H9 (cell line): ENCODE measurements around the gene NKAIN2. TPM values are rescaled to one million over a fixed set of nuclear protein-coding genes. Genes with fewer than 3 reads are reported as not detected.
A peak's percentile ranks its signal among the peaks of the same experiment; 100 is the strongest.

Experiments
- DNase-seq: peaks from one replicate; pipeline ENCODE4 v3.0.0-alpha.2; 2017
- H2AFZ ChIP-seq: one replicate; pipeline ENCODE4 v1.6.1; 2013; ENCODE audit warnings: mild to moderate bottlenecking, low read length, control low read depth, moderate library complexity
- H2AK5ac ChIP-seq: 2 replicates; pipeline ENCODE4 v1.6.1; 2013; ENCODE audit warnings: low read length, control low read depth, mixed read lengths; ENCODE audit not compliant: insufficient read length
- H2BK120ac ChIP-seq: one replicate; pipeline ENCODE4 v1.6.1; 2013; ENCODE audit warnings: low read depth, mild to moderate bottlenecking, low read length, control low read depth, inconsistent platforms; ENCODE audit not compliant: poor library complexity, severe bottlenecking
- H2BK12ac ChIP-seq: 2 replicates; pipeline ENCODE4 v1.6.1; 2013; ENCODE audit warnings: low read length, control low read depth, mixed read lengths, low read depth; ENCODE audit not compliant: insufficient read length
- H2BK15ac ChIP-seq: 2 replicates; pipeline ENCODE4 v1.6.1; 2013; ENCODE audit warnings: low read depth, low read length, control low read depth
- H2BK20ac ChIP-seq: one replicate; pipeline ENCODE4 v1.6.1; 2013; ENCODE audit warnings: low read depth, mild to moderate bottlenecking, low read length, control low read depth, inconsistent platforms; ENCODE audit not compliant: poor library complexity, severe bottlenecking
- H2BK5ac ChIP-seq: 2 replicates; pipeline ENCODE4 v1.6.1; 2013; ENCODE audit warnings: low read length, control low read depth, mixed read lengths; ENCODE audit not compliant: insufficient read length
- H3K14ac ChIP-seq: 2 replicates; pipeline ENCODE4 v1.6.1; 2013; ENCODE audit warnings: low read length, control low read depth; ENCODE audit not compliant: insufficient read depth
- H3K18ac ChIP-seq: 2 replicates; pipeline ENCODE4 v1.6.1; 2013; ENCODE audit warnings: low read depth, mild to moderate bottlenecking, mixed read lengths, low read length, control low read depth; ENCODE audit not compliant: insufficient read length
- H3K23ac ChIP-seq: 2 replicates; pipeline ENCODE4 v1.6.1; 2013; ENCODE audit warnings: low read length, control low read depth, mixed read lengths, low read depth; ENCODE audit not compliant: insufficient read length
- H3K23me2 ChIP-seq: 2 replicates; pipeline ENCODE4 v1.6.1; 2013; ENCODE audit warnings: low read depth, mild to moderate bottlenecking, mixed read lengths, low read length, control low read depth; ENCODE audit not compliant: insufficient read length, poor library complexity, severe bottlenecking
- H3K27ac ChIP-seq: 2 replicates; pipeline ENCODE4 v1.5.1; 2013; ENCODE audit warnings: low read length, control low read depth, mixed read lengths, low read depth; ENCODE audit not compliant: insufficient read length
- H3K27me3 ChIP-seq: 2 replicates; pipeline ENCODE4 v1.6.1; 2013; ENCODE audit warnings: low read length, control low read depth, inconsistent platforms; ENCODE audit not compliant: insufficient read depth
- H3K4ac ChIP-seq: 2 replicates; pipeline ENCODE4 v1.6.1; 2013; ENCODE audit warnings: low read depth, mild to moderate bottlenecking, control low read depth, inconsistent platforms, low read length, moderate library complexity
- H3K4me1 ChIP-seq: 2 replicates; pipeline ENCODE4 v1.6.1; 2013; ENCODE audit warnings: low read length, control low read depth, inconsistent platforms; ENCODE audit not compliant: insufficient read depth
- H3K4me2 ChIP-seq: 2 replicates; pipeline ENCODE4 v1.6.1; 2013; ENCODE audit warnings: low read length, control low read depth, mixed read lengths; ENCODE audit not compliant: insufficient read length, insufficient read depth
- H3K56ac ChIP-seq: 2 replicates; pipeline ENCODE4 v1.6.1; 2013; ENCODE audit warnings: low read depth, mild to moderate bottlenecking, mixed read lengths, low read length, control low read depth; ENCODE audit not compliant: insufficient read length
- H3K79me1 ChIP-seq: 2 replicates; pipeline ENCODE4 v1.6.1; 2013; ENCODE audit warnings: low read depth, mild to moderate bottlenecking, moderate library complexity, low read length, control low read depth, inconsistent platforms; ENCODE audit not compliant: insufficient read depth, poor library complexity, severe bottlenecking
- H3K79me2 ChIP-seq: 2 replicates; pipeline ENCODE4 v1.6.1; 2013; ENCODE audit warnings: low read length, control low read depth, inconsistent platforms; ENCODE audit not compliant: insufficient read depth
- H3K9ac ChIP-seq: 2 replicates; pipeline ENCODE4 v1.6.1; 2013; ENCODE audit warnings: low read length, control low read depth, mixed read lengths; ENCODE audit not compliant: insufficient read length; ENCODE audit errors: extremely low read depth
- H3K9me3 ChIP-seq: one replicate; pipeline ENCODE4 v1.6.1; 2013; ENCODE audit warnings: low read depth, low read length, inconsistent platforms; ENCODE audit not compliant: control insufficient read depth
- H3T11ph ChIP-seq: one replicate; pipeline ENCODE4 v1.6.1; 2013; ENCODE audit warnings: mild to moderate bottlenecking, low read length, control low read depth, inconsistent platforms
- H4K20me1 ChIP-seq: one replicate; pipeline ENCODE4 v1.6.1; 2013; ENCODE audit not compliant: control insufficient read depth, insufficient read length, insufficient read depth
- H4K5ac ChIP-seq: 2 replicates; pipeline ENCODE4 v1.6.1; 2013; ENCODE audit warnings: low read depth, mild to moderate bottlenecking, mixed read lengths, low read length, control low read depth; ENCODE audit not compliant: insufficient read length
- H4K8ac ChIP-seq: replicated peaks from 2 replicates; pipeline ENCODE4 v1.6.1; 2013; ENCODE audit warnings: low read length, control low read depth, mixed read lengths, low read depth; ENCODE audit not compliant: insufficient read length
- H4K91ac ChIP-seq: 2 replicates; pipeline ENCODE4 v1.6.1; 2013; ENCODE audit warnings: low read depth, mild to moderate bottlenecking, moderate library complexity, mixed read lengths, low read length, control low read depth; ENCODE audit not compliant: insufficient read length
- H3K27ac Mint-ChIP-seq, 3 experiments: 2 replicates in 2 of 3; 3 replicates in 1 of 3; pipeline ENCODE4 v1.8.0; 2020 to 2021; ENCODE audit warnings: mixed read lengths in 3 of 3, mild to moderate bottlenecking in 1 of 3, moderate library complexity in 1 of 3
- H3K27me3 Mint-ChIP-seq: 2 replicates; pipeline ENCODE4 v1.8.0; 2021; ENCODE audit warnings: low read depth, mild to moderate bottlenecking, moderate library complexity, mixed read lengths
- H3K36me3 Mint-ChIP-seq, 3 experiments: 2 replicates in 2 of 3; 3 replicates in 1 of 3; pipeline ENCODE4 v1.8.0; 2020 to 2021; ENCODE audit warnings: low read depth in 3 of 3, mixed read lengths in 3 of 3; ENCODE audit not compliant: insufficient read depth in 1 of 3
- H3K4me1 Mint-ChIP-seq, 2 experiments: 2 replicates each; pipeline ENCODE4 v1.8.0; 2020; ENCODE audit warnings: mixed read lengths in 2 of 2
- H3K4me3 Mint-ChIP-seq, 2 experiments: 2 replicates in 1 of 2; 3 replicates in 1 of 2; pipeline ENCODE4 v1.8.0; 2020 to 2021; ENCODE audit warnings: mild to moderate bottlenecking in 2 of 2, mixed read lengths in 2 of 2, moderate library complexity in 1 of 2
- H3K9me3 Mint-ChIP-seq, 2 experiments: 2 replicates in 1 of 2; 3 replicates in 1 of 2; pipeline ENCODE4 v1.8.0; 2020; ENCODE audit warnings: mild to moderate bottlenecking in 2 of 2, mixed read lengths in 2 of 2, moderate library complexity in 1 of 2
- WGBS: extraction: QIAGEN DNeasy Blood & Tissue Kit; methylation state at CpG from one replicate; pipeline ENCODE4 v1.1.7; 2013; ENCODE audit warnings: missing lambda C conversion rate, low lambda C conversion rate, mixed read lengths; ENCODE audit not compliant: insufficient read length; ENCODE audit errors: extremely low coverage; 5-methylcytosine and 5-hydroxymethylcytosine counted together
- total RNA-seq: library from RNA; stranded (reverse); gene quantifications from 2 replicates; pipeline ENCODE4 v1.2.1, GENCODE V29; 2021
- TF ChIP-seq, protein P1 (sequence below): fragments of 200-600 bp; sonication (generic); conservative IDR thresholded peaks from 3 replicates; pipeline ENCODE4 v1.8.0; 2021; ENCODE audit warnings: antibody characterized with exemption, mild to moderate bottlenecking

The NKAIN2 gene
- total RNA-seq, 1 experiment from 2014 or later, result 0.17 TPM

DNA sequence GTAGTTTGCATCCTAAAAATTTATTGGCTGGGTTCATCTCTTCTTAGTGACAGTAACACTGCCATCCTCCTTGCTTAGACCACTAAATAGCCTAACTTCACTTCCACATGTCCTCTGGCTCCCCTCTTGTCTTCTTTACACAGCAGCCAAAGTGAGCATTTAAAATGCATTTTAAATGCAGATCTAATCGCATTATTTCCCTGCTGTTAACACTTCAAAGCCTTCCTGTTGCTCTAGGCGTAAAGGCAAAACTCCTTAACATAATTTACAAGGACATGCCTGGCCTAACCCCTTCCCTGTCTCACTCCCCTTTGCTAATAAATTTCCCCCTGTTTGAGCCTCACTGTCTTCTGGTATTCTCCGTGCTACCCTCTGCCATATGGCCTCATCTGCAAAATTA is 26.5 kb downstream of the NKAIN2 start:
- no peak overlapping the region for H2BK120ac ChIP-seq
- TF ChIP-seq, protein P1, sequence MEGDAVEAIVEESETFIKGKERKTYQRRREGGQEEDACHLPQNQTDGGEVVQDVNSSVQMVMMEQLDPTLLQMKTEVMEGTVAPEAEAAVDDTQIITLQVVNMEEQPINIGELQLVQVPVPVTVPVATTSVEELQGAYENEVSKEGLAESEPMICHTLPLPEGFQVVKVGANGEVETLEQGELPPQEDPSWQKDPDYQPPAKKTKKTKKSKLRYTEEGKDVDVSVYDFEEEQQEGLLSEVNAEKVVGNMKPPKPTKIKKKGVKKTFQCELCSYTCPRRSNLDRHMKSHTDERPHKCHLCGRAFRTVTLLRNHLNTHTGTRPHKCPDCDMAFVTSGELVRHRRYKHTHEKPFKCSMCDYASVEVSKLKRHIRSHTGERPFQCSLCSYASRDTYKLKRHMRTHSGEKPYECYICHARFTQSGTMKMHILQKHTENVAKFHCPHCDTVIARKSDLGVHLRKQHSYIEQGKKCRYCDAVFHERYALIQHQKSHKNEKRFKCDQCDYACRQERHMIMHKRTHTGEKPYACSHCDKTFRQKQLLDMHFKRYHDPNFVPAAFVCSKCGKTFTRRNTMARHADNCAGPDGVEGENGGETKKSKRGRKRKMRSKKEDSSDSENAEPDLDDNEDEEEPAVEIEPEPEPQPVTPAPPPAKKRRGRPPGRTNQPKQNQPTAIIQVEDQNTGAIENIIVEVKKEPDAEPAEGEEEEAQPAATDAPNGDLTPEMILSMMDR, result no peak
- no peak overlapping the region for H4K8ac ChIP-seq
- H3K36me3 Mint-ChIP-seq, result no peaks in the 10 kb centered on the region; a peak in 1 of 7 replicates
- H3K9me3 Mint-ChIP-seq, result no peaks in the 10 kb centered on the region
- H3K9ac ChIP-seq, result no peak overlapping the region
- no peak overlapping the region for H2BK5ac ChIP-seq
- DNase-seq, result no peak
- no peak overlapping the region for H3K14ac ChIP-seq
- no peak overlapping the region for H3K18ac ChIP-seq
- H3T11ph ChIP-seq, result no peak overlapping the region
- no peak overlapping the region for H2BK15ac ChIP-seq
- H4K91ac ChIP-seq, result no peak overlapping the region
- no peaks in the 10 kb centered on the region; the same call in 1 of the 2 replicates for H3K27me3 ChIP-seq
- WGBS, result no CpG with 5 or more reads among the region's 3 CpGs
- no peaks in the 10 kb centered on the region for H4K20me1 ChIP-seq
- no peak overlapping the region for H3K23ac ChIP-seq
- no peak overlapping the region for H2AK5ac ChIP-seq
- H2AFZ ChIP-seq, result no peak overlapping the region
- H2BK20ac ChIP-seq, result no peak overlapping the region
- no peaks in the 10 kb centered on the region for H3K79me1 ChIP-seq
- H3K27ac Mint-ChIP-seq, result no peak overlapping the region
- H4K5ac ChIP-seq, result no peak overlapping the region
- no peak overlapping the region for H2BK12ac ChIP-seq
- H3K56ac ChIP-seq, result no peak overlapping the region
- no peaks in the 10 kb centered on the region for H3K9me3 ChIP-seq
- H3K4ac ChIP-seq, result no peak overlapping the region
- H3K4me2 ChIP-seq, result peak overlapping the region; percentile 12
- no peaks in the 10 kb centered on the region for H3K4me1 ChIP-seq
- H3K27ac ChIP-seq, result no peak overlapping the region
- H3K79me2 ChIP-seq, result no peaks in the 10 kb centered on the region
- H3K4me3 Mint-ChIP-seq, result no peak overlapping the region
- H3K23me2 ChIP-seq, result no peaks in the 10 kb centered on the region
- peaks cover 12 to 14% of the 10 kb centered on the region in 2 experiments for H3K4me1 Mint-ChIP-seq
- H3K27me3 Mint-ChIP-seq, result peaks cover 42% of the 10 kb centered on the region
